Fibroblast of pulmonary artery (primary cell): ENCODE data around the gene FOXJ3.

Experiments used
- DNase-seq: peaks from one replicate; pipeline ENCODE4 v3.0.0-alpha.2; 2010; ENCODE audit warnings: low read depth
- H3K4me3 ChIP-seq: replicated peaks from 2 replicates; pipeline ENCODE4 v1.5.1; 2011; ENCODE audit warnings: low read depth, mild to moderate bottlenecking, control low read depth, low read length, moderate library complexity
- TF ChIP-seq, protein P1 (sequence below): IDR thresholded peaks from 2 replicates; pipeline ENCODE4 v1.5.1; 2011; ENCODE audit warnings: mild to moderate bottlenecking, control low read depth, low read length, inconsistent platforms; ENCODE audit errors: missing control alignments

Gene FOXJ3

DNA sequence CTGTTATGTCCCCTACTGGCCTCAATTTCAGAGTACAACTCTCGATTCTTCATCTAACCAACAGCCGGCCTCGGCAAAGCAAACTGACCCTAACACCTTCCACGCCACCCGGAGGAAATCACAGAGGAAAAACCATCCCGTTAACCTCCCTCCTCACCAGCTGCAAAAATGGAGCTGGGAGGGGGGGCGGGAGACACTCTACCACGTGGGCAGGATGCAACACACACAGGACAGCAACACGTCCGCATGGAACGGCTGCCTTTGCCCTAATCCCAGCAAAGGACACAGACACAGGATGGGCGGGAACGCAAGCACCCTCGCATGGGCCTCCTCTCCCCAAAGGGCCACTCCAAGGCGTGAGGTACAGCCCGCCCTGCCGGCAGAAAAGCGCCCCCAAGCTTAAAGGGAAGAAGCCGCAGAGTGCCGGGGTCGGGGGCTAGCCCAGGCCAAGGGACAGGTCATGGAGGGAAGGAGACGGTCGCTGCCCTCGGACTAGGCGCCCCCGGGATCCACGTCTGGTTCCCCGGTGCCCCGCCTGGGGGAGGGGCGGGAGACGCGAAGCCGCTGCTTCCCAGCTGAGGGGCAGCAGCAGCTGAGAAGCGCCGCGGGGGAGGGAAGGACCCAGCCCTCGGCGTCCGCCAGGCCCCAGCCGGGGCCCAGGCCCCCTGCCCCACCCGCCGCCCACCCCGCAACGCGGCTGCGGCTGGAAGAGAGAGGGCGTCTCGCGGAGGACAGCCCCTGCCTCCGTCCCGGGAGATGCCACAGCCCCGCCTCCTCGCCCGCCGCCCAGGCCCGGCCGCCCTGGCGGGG lies 590 bp downstream of the FOXJ3 start:
- TF ChIP-seq, protein P1, sequence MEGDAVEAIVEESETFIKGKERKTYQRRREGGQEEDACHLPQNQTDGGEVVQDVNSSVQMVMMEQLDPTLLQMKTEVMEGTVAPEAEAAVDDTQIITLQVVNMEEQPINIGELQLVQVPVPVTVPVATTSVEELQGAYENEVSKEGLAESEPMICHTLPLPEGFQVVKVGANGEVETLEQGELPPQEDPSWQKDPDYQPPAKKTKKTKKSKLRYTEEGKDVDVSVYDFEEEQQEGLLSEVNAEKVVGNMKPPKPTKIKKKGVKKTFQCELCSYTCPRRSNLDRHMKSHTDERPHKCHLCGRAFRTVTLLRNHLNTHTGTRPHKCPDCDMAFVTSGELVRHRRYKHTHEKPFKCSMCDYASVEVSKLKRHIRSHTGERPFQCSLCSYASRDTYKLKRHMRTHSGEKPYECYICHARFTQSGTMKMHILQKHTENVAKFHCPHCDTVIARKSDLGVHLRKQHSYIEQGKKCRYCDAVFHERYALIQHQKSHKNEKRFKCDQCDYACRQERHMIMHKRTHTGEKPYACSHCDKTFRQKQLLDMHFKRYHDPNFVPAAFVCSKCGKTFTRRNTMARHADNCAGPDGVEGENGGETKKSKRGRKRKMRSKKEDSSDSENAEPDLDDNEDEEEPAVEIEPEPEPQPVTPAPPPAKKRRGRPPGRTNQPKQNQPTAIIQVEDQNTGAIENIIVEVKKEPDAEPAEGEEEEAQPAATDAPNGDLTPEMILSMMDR: peak; percentile 12
- peak; percentile 54 for DNase-seq
- H3K4me3 ChIP-seq: peak overlapping the region; percentile 92

DNA sequence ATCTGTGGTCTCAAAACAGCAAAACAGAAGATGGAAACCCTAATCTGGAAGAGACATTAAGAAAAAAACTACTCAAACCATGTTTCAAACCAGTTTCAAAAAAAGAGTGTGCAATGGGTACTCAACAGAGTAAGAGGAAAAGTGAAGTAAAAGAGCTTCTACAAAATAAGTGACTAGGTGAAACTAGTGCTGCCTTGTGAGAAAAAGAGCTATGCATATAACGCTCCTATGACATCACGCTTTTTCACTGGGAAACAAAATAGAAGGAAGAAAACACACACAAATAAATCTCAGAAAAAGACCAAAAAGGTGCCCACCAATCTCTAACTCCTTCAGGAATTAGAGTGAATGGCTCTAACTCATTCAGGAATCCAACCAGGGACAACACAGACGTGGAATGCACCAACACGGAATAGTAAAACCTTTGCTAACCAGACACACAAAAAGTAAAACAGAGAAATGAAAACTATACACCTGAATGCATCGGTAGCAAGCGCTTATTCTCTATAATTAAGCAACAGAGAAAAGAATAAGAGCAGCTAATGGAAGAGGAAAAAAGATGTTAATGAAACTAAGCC lies 1.3 kb downstream of the FOXJ3 start:
- TF ChIP-seq, protein P1: no peak
- peak overlapping the region; percentile 92 for H3K4me3 ChIP-seq
- no peak for DNase-seq

DNA sequence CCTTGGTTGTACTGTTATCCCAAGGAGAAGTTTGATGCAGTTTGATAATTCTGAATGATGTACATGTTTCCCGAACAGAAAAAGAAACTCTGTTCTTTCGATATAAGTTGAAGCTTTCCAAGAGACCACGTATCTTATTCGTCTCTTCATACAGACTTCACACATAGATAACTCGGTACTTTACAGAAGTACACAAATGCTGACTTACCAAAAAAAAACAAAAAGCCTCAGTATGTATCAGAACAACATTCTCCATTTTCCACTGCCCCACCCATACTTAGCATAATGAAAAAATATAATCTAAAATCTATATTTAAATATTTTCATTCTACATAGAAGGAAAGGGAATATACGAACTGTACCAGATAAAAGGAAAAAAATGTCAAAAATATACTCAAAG lies 2.2 kb downstream of the FOXJ3 start:
- no peak for DNase-seq
- TF ChIP-seq, protein P1: no peak
- peak overlapping the region; percentile 92 for H3K4me3 ChIP-seq

DNA sequence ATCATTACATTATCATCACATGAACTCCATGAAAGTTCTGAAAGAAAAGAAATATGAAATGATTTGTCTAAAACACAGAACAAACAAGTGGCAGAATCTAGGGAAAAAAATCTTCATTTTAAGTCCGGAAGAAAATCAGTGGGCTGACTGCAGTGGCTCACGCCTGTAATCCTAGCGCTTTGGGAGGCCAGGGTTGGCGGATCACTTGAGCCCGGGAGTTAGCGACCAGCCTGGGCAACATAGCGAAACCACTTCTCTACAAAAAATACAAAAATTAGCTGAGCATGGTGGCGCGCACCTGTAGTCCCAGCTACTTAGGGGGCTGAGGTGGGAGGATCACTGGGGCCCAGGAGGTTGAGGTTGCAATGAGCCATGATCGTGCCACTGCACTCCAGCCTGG lies 4.8 kb downstream of the FOXJ3 start:
- TF ChIP-seq, protein P1: no peak
- no peak overlapping the region for H3K4me3 ChIP-seq
- no peak for DNase-seq

DNA sequence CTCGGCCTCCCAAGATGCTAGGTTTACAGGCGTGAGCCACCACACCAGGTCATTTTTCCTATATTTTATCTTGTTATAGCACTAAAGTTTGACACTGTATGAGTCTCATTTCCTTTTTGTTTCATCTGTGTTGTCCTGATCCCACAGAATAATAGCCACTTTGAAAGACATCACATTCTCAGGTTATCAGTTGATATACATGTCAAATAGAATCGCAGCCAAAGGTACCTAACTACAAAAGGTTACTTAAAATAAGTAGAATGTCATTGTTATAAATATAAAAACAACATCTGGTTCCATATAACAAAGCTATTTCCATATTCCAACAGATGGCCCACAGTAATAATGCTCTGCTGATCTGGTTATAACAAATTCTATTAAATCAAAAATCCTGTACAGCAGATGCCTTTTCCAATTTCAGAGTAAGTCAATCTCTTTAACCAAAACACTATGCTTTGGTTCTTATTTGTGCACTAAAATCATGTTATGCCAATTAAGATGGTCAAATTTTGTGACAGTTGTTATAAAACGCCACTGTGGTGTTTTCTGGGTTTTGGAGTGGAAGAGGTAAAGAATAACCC lies 6.0 kb downstream of the FOXJ3 start:
- no peak overlapping the region for H3K4me3 ChIP-seq
- DNase-seq: no peak
- TF ChIP-seq, protein P1: no peak

DNA sequence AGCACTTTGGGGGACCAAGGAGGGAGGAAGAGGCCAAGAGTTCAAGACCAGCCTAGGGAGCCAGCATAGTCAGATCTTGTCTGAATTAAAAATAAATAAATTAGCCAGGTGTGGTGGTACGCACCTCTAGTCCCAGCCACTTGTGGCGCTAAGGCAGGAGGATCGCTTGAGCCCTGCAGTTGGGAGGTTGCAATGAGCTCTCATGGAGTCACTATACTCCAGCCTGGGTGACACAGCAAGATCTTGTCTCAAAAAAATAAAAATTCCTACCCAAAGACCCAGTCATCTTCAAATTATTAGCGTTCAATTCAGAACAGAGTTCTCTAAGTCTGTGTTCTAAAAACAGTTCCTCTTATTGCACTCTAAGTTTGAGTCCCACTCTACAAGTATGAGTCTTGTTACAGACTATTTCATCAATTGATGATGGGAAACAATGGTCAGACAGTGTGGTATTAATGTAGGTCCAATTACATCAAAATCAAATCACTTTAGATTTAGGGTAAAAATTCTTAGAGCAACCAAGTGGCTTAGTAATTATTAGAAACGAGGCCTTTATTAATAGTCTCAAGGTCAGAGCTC lies 6.9 kb downstream of the FOXJ3 start:
- no peak for DNase-seq
- TF ChIP-seq, protein P1: no peak
- no peak overlapping the region for H3K4me3 ChIP-seq
